Measurements from ENCODE around the gene C19orf33.
"Not testable (repeated sequence)": the region's sequence is repeated elsewhere in the genome, so short reads cannot be mapped to it uniquely, and the experiment has no call there.

Gene C19orf33

DNA sequence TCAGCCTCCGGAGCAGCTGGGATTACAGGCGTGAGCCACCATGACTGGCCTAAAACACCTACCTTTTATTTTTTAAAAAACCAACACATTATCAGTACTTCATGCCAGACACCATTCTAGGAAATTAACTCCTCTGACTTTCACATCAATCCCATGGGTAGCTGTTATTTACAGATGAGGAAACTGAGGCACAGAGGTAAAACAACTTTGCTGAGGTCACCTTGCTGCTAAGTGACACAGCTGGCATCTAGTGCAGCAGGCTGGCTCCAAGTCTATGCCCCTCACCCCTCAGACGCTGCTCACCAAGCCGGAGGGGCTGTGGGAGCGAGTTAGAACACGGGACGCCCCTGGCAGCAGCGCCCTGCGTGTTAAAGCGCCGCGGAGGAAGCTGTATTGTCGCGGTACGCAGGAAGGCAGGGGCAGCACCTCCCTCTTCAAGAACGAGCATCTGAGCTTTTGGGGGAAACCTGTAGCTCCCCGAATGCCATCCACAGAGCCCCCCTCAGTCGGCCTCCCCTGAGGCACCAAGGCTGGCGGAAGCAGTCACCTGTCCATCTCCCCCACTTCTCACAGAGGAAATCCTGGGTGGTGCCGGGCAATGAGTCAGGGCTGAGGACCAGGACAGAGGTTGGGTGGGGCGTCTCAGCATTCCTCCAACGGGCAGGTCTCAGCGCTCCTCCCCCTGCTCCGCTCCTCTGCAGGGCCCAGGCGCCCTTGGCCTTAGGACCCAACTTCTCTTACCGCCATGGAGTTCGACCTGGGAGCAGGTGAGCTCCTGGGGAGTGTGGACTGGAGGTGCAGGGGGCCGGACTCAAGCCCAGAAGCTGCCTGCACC lies at the start of gene C19orf33:
C19orf33 (plus strand) TSS at position 735 of the 835 bp plus-strand sequence; CDS start at position 746, 11 bp downstream.
- no peak for DNase-seq (ENCODE audit: low spot score)
- TF ChIP-seq, protein P1, sequence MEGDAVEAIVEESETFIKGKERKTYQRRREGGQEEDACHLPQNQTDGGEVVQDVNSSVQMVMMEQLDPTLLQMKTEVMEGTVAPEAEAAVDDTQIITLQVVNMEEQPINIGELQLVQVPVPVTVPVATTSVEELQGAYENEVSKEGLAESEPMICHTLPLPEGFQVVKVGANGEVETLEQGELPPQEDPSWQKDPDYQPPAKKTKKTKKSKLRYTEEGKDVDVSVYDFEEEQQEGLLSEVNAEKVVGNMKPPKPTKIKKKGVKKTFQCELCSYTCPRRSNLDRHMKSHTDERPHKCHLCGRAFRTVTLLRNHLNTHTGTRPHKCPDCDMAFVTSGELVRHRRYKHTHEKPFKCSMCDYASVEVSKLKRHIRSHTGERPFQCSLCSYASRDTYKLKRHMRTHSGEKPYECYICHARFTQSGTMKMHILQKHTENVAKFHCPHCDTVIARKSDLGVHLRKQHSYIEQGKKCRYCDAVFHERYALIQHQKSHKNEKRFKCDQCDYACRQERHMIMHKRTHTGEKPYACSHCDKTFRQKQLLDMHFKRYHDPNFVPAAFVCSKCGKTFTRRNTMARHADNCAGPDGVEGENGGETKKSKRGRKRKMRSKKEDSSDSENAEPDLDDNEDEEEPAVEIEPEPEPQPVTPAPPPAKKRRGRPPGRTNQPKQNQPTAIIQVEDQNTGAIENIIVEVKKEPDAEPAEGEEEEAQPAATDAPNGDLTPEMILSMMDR (IDR thresholded peaks at IDR 0.05; ENCODE audit: extremely low read depth, insufficient read depth, missing control alignments) = no peak
- in situ Hi-C loops (cut with MboI; ENCODE audit: low pct_unique_long_range_greater_than_20kb, low sequenced_read_pairs, unreplicated experiment) = no loop called here

DNA sequence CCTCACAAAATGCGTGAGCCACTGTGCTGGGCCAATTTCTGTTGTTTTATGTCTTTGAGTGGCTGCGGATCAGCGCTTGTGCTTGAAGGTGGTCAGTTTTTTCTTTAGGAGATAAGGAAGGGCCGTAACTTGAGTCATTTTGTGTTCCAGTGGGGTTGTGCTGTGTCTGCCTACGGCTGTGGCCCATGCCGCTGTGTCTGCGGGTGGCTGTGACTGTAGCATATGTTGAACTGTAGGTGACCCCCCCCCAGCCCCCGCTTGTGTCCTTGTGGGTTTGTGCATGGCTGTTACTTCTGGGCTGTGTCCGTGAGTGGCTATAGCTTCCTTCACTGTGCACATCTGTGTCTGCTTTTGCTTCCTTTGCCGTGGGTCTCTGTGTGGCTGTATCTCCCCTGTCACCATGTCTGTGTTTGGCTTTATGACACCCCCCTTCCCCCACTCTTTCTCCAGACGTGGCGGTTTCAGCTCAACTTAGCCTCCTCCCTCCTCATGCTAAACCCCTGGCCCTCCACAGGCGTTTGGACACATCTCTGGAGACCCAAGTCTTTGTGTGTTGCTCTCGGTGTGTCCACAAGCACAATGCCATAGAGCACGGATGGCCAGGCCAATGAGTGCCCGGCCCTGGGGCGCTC lies 48.6 kb upstream of the C19orf33 start:
- in situ Hi-C loops (cut with MboI; ENCODE audit: low pct_unique_long_range_greater_than_20kb, low sequenced_read_pairs, unreplicated experiment) = no loop called here
- TF ChIP-seq, protein P1 (IDR thresholded peaks at IDR 0.05; ENCODE audit: extremely low read depth, insufficient read depth, missing control alignments) = no peak
- DNase-seq (ENCODE audit: low spot score) = no peak

DNA sequence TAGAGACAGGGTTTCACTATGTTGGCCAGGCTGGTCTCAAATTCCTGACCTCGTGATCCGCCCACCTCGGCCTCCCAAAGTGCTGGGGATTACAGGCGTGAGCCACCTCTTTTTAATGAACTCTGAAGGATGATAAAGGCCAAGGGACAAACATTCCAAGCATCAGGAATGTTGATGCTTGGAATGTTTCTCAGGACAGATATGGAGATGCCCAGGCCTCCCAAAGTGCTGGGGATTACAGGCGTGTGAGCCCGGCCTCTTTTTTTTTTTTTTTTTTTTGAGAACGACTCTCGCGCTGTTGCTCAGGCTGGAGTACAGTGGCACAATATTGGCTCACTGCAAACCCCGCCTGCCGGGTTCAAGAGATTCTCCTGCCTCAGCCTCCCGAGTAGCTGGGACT lies 42.1 kb upstream of the C19orf33 start:
- DNase-seq (ENCODE audit: low spot score); in situ Hi-C loops (cut with MboI; ENCODE audit: low pct_unique_long_range_greater_than_20kb, low sequenced_read_pairs, unreplicated experiment): not testable (repeated sequence)

DNA sequence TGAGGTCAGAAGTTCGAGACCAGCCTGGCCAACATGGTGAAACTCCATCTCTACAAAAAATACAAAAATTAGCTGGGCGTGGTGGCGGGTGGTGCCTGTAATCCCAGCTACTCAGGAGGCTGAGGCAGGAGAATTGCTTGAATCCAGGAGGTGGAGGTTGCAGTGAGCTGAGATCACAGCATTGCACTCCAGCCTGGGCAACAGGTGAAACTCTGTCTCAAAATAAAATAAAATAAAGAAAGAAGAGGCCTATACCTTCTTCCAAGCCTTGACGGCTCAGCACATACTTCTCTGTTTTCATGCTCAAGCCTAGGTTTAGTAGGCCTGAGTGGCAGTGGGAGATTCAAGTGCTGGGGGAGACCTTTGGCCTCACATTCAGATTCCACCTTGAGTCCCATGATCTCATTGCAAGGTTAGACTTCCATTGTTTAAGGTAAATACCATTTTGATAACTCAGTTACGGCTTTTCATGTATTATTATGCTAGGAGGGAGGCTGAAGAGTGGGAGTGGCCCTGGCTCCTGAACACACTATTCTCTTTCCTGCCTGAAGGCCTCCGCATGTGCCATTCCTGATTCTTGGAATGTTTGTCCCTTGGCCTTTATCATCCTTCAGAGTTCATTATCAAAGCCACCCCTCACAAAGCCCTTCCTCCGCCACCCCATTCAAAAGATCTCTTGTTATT lies 41.3 kb upstream of the C19orf33 start:
- in situ Hi-C loops (cut with MboI; ENCODE audit: low pct_unique_long_range_greater_than_20kb, low sequenced_read_pairs, unreplicated experiment) = no loop called here
- no peak for DNase-seq (ENCODE audit: low spot score)
- TF ChIP-seq, protein P1 (IDR thresholded peaks at IDR 0.05; ENCODE audit: extremely low read depth, insufficient read depth, missing control alignments) = no peak

DNA sequence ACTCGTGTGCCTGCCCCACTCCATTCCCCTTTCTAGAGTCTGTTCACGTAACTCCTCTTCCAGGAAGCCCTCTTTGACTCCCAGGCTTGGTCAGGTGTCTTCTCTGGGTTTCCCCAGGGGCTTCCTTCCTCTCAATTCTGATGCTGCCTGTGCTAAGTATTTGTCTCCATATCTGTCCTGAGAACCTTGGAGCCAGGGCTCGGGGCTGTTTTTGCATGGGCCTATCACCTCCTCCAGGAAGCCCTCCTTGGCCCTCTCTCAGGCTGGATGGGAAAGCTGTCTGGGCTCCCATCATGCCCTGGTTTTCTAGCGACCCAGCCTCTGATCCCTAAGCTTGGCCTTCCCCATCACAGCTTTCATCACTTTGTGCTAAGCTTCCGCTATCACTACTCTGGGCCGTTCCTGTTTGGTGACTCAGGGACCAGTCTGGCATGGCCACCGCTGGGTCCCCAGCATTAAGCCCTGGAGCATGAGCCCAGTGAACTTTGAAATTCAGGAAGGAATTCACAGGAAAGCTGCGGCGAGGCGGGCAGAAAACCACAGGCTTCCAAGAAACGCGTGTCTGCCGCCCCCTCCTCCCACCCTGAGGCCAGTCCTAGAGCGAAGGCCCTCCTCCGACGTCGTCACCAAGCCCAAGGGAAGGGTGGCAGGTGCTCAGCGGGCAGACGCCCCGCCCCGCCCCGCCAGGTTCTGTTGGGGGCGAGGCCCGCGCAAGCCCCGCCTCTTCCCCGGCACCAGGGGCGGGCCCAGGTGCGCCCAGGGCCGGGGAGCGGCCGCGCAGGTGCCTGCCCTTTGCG lies 40.2 kb upstream of the C19orf33 start:
- TF ChIP-seq, protein P1 (IDR thresholded peaks at IDR 0.05; ENCODE audit: extremely low read depth, insufficient read depth, missing control alignments) = no peak
- in situ Hi-C loops (cut with MboI; ENCODE audit: low pct_unique_long_range_greater_than_20kb, low sequenced_read_pairs, unreplicated experiment) = no loop called here
- DNase-seq (ENCODE audit: low spot score) = peak; percentile 86

DNA sequence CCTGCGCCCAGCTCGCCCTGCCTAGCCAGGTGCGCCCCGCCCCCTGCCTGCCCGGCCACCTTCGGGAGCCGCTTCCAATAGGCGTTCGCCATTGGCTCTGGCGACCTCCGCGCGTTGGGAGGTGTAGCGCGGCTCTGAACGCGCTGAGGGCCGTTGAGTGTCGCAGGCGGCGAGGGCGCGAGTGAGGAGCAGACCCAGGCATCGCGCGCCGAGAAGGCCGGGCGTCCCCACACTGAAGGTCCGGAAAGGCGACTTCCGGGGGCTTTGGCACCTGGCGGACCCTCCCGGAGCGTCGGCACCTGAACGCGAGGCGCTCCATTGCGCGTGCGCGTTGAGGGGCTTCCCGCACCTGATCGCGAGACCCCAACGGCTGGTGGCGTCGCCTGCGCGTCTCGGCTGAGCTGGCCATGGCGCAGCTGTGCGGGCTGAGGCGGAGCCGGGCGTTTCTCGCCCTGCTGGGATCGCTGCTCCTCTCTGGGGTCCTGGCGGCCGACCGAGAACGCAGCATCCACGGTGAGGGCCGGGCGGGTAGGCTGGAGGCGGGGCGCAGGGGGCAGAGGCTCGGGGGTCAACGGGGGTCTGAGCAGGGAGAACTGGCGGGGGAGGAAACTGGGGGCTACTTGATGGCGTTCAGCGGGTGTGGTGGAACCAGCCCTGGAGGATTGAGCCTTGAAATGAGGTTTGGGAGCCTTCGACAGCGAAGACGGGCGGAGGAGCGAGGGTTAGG lies 39.4 kb upstream of the C19orf33 start, which contains the start of gene SPINT2:
SPINT2 (plus strand) TSS at position 88 of the 727 bp plus-strand sequence; CDS start at position 408, 320 bp downstream.
- in situ Hi-C loops (cut with MboI; ENCODE audit: low pct_unique_long_range_greater_than_20kb, low sequenced_read_pairs, unreplicated experiment) = no loop called here
- TF ChIP-seq, protein P1 (IDR thresholded peaks at IDR 0.05; ENCODE audit: extremely low read depth, insufficient read depth, missing control alignments) = no peak
- peak; percentile 82 for DNase-seq (ENCODE audit: low spot score)

Measured in GM13977 (cell line).